ENCODE data around the gene SLC35E2B.
A peak's percentile ranks its signal among the peaks of the same experiment; 100 is the strongest.
"Not testable (repeated sequence)": the region's sequence is repeated elsewhere in the genome, so short reads cannot be mapped to it uniquely, and the experiment has no call there.

The SLC35E2B gene

DNA sequence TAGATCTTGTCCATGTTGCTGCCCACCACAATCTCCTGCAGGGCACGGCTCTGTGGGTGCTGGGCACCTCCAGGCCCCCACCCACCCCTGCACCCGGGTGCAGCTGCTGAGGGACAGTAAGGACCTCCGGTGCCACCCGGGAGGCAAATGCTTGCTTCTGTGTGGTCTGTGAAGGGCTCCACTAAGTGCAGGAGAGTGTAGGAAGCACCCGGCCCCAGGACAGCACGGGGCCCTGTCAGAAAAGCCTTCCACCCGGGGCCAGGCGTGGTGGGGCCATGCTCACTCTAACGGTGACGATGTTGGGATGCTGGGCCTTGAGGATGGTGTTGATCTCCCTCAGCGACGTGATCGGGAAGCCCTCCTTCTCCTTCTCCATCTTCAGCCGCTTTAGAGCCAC, 55.1 kb downstream of the SLC35E2B start:
- DNase-seq = not testable (repeated sequence)

DNA sequence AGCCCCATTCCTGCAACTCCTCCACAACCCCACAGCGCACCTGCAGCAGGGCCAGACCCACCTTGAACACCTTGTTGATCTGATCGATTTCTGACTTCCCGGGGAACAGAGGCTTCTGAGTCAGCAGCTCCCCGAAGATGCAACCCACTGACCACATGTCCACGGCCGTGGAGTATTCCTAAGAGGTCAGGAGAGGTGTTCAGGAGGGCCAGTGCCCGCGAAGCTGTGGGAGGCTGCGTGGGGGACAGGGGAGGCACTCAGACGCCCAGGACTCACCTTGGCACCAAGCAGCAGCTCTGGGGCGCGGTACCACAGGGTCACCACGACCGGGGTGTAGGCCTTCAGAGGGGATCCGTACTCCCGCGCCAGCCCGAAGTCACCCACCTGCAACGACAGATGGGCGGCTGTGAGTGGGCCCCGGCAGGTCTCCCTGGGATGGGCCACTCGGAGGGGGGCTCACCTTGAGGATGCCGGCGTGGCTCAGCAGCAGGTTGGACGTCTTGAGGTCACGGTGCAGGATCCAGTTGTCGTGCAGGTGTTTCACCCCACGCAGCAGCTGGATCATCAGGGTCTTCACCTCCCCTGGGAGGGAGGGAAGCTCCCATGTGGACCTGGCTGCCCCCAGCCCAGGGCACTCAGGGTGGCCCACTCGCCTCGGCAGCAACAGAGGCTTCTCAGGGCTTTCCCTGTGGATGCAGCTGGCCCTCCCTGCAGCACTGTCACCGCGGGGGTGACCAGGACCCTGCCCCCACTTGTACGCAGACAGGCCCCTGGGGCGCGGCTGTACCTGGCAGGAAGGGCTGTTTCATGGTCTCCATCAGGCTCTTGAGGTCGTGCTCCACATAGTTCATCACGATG, 55.7 kb downstream of the SLC35E2B start:
- not testable (repeated sequence) for DNase-seq

DNA sequence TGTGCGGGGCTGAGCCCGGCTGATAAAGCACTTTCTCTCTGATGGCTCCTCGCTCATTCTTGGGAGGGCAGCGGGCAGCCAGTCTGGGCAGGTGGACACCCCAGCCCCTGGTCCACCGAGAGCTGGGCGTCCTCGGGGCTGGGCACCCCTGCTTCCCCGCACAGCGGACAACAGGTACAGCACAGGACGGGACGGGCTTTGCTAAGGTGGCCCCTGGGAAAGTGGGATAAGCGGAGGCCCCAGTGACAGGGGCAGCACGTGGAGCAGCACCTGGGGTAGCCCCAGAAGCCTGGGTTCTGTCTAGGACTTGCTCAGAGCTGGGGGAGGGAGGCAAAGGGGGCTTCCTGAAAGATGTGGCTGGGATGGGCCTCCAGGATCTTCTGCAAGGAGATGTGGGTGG, 58.0 kb downstream of the SLC35E2B start:
- DNase-seq = not testable (repeated sequence)

DNA sequence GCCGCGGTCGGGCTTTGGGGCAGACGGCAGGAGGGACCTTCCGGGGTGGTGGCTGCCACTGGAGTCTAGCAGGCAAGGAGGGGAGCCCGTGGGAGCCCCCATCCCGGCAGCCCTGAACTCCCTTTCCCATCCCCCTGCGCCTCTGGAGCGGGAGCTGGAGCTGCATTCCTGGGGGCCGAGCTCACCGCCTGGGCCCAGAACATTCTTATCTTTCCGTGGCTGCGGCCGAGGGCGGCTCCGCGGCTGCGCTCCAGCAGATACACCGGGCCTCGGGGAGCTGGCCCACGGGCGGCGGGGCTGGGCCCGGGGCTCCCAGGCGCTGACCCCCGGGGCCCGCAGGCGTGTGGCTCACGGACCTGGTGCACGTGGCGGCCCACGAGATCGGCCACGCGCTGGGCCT, 59.2 kb downstream of the SLC35E2B start:
- DNase-seq = not testable (repeated sequence)

DNA sequence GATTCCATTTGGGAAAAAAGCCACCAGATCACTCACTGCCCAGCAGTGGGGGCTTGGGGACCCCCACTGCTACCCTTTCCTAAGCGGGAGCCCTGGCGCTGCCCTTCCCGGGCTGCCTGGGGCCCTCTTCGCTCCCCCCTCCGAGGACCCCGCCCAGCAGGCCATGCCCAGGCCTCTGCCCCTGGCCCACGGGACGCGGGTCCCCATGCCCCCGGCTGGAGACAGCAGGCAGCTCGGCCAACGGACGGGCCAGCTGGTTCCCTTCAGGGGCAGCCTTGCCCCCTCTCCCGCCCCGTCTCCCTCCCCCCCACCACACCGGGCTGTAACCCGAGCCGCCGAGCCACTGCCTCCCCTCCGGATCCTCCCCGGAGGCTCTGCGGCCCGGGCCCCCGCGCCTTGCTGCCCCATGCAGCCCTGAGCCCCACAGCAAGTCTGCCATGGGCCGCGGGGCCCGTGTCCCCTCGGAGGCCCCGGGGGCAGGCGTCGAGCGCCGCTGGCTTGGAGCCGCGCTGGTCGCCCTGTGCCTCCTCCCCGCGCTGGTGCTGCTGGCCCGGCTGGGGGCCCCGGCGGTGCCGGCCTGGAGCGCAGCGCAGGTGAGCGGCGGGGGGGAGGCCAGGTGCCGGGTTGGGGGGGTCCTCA, 60.7 kb downstream of the SLC35E2B start, which contains the start of gene MMP23B:
Gene MMP23B, plus strand, starts transcription at position 392 of the 639 bp plus-strand sequence. Its CDS starts 46 bp downstream, at position 438.
- DNase-seq = no peak

DNA sequence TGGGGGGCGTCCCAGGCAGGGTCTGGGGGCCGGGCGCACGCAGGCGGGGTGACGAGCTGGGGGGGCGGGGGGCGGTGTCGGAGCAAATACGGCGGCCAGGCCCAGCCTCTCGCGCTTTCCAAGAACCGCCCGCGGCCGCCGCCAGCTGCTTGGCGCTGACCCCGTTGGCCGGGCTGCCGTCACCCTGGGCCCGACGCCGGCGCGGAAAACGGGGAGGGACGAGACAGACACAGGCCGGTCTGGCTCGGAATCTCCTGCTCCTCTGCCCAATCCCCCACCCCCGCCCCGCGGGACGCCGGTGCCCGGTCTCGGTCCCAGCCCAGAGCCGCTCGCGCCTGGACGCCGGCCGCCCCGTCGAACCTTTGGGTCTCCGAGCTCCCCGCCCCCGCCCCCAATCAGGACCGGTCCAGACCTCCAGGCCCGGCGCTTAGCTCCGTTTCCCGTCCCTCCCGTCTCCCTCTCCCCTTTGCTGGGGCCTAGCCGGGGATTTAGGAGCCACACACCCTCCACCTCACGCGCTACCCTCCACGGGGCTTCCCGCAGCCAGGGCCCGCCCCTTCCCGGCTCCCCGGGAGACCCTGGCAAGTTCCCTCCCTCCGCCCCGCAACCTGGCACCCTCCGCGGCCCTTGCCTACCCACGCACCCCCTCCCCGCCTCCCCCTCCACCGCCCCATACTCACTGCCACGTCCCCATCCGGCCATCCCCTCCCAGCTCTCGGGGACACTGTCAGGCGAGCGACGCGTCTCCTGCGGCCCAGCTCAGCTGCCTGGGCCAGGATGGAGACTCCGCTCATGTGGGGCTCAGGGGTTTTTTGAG, 61.4 kb downstream of the SLC35E2B start:
- DNase-seq = no peak

DNA sequence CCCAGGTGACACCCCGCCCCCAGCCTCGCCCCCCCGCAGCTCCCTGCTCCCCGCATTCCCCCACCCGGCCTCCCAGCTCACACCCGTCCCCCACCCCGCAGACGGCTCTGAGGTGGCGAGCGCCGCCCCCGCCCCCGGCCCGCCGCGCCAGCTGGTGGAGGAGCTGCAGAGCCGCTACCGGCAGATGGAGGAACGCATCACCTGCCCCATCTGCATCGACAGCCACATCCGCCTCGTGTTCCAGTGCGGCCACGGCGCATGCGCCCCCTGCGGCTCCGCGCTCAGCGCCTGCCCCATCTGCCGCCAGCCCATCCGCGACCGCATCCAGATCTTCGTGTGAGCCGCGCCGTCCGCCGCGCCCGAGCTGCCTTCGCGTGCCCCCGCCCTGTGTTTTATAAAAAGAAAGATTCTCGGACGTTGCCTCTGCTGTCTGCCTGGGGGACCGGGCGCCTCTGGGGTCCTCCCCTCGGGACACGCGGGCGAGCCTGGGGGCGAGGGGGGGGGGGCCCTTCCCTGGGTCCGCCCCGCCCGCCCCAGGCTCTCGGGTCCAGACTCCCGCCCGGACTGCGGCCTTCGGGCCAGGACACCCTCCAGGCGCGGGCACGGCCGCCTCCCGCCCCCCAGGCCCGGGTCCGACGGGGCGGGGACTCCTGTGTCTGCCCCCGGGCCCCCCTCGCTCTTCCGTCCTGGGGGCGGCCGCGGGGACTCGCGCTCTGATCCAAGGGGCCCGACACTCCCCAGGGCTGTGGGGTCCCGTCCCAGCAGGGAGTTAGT, 62.2 kb downstream of the SLC35E2B start:
- DNase-seq = peak; percentile 18 to 65

DNA sequence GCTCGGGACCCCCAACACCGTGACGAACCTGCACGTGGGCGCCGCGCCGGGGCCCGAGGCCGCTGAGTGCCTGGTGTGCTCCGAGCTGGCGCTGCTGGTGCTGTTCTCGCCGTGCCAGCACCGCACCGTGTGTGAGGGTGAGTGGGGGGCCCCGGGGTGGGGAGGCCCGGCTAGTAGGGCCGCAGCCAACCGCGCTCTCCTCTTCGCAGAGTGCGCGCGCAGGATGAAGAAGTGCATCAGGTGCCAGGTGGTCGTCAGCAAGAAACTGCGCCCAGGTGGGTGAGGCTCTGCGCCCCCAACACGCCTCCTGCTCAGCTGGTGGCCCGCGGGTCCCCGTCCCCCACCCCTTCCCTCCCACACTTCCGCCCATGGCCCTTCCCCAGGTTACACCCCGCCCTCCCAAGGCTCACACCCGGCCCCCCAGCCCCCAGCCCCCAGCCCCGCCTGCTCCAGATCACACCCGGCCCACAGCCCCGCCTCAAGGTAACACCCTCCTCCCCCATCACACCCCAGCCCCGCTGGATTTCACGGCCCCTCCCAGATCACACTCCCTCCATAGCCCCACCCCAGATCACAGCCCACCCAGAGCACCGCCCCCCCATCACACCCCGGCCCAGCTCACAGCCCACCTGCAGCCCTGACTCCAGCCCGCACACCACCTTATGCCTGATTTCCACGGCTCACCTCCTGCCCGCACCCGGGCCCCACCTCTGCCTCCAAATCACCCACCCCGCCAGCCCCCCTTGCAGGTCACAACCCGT, 63.0 kb downstream of the SLC35E2B start:
- DNase-seq = no peak

DNA sequence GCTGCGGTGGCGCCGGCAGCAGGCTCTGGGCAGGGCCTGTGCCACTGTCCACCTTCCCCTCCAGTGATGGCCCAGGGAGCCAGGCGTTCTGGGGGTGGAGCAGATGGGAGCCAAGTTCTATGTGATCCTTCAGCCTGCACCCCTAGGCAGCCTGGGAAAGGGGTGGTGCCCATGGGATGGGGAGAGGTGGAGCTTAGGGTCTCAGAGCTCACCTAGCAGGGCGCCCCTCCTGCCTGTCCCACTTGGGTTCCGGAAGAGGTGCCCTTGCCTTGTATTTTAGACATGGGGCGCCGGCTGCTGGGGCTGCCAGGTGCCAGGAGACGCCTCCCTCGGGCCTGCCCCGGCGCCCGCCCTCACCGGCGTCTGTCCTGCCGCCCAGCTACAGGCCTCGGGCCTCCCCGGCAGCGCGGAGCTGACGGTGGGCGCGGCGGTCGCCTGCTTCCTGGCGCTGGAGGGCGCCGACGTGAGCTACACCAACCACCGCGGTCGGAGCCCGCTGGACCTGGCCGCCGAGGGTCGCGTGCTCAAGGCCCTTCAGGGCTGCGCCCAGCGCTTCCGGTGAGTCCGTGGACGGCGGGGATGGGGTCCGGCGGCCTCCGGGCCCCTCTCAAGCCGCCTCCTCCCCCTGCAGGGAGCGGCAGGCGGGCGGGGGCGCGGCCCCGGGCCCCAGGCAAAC, 63.7 kb downstream of the SLC35E2B start:
- DNase-seq = no peak

DNA sequence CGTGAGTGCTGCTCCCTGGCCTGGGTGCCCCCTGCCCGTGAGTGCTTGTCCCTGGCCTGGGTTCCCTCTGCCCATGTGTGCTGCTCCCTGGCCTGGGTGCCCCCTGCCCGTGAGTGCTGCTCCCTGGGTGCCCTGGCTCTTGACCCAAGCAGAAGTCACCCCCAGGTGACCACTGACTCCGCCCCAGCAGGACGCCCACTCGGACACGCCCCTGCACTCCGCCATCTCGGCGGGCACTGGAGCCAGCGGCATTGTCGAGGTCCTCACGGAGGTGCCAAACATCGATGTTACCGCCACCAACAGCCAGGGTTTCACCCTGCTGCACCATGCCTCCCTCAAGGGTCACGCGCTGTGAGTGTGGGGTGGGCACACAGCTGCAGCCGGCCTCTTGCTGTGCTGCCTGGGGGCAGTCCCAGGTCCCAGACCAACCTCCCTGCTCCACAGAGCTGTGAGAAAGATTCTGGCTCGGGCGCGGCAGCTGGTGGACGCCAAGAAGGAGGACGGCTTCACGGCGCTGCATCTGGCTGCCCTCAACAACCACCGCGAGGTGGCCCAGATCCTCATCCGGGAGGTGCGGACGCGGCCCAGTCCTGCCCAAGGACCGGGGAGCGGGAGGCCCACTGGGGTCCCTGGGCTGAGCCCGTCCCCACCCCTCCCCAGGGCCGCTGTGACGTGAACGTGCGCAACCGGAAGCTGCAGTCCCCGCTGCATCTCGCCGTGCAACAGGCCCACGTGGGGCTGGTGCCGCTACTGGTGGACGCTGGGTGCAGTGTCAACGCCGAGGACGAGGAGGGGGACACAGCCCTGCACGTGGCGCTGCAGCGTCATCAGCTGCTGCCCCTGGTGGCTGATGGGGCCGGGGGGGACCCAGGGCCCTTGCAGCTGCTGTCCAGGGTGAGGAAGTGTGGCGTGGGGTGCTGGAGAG, 64.5 kb downstream of the SLC35E2B start:
- DNase-seq = no peak

DNA sequence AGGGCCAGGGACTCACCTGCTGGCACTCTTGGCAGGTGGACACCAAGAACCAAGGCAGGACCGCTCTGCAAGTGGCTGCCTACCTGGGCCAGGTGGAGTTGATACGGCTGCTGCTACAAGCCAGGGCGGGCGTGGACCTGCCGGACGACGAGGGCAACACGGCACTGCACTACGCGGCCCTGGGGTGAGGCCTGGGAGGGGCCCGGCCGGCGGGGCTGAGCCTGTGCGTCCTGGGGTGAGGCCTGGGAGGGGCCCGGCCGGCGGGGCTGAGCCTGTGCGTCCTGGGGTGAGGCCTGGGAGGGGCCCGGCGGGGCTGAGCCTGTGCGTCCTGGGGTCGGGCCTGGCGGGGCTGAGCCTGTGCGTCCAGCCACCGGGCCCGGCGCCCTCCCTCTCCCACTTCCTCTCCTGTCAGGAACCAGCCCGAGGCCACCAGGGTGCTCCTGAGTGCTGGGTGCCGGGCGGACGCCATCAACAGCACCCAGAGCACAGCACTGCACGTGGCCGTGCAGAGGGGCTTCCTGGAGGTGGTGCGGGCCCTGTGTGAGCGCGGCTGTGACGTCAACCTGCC, 65.2 kb downstream of the SLC35E2B start:
- no peak for DNase-seq

DNA sequence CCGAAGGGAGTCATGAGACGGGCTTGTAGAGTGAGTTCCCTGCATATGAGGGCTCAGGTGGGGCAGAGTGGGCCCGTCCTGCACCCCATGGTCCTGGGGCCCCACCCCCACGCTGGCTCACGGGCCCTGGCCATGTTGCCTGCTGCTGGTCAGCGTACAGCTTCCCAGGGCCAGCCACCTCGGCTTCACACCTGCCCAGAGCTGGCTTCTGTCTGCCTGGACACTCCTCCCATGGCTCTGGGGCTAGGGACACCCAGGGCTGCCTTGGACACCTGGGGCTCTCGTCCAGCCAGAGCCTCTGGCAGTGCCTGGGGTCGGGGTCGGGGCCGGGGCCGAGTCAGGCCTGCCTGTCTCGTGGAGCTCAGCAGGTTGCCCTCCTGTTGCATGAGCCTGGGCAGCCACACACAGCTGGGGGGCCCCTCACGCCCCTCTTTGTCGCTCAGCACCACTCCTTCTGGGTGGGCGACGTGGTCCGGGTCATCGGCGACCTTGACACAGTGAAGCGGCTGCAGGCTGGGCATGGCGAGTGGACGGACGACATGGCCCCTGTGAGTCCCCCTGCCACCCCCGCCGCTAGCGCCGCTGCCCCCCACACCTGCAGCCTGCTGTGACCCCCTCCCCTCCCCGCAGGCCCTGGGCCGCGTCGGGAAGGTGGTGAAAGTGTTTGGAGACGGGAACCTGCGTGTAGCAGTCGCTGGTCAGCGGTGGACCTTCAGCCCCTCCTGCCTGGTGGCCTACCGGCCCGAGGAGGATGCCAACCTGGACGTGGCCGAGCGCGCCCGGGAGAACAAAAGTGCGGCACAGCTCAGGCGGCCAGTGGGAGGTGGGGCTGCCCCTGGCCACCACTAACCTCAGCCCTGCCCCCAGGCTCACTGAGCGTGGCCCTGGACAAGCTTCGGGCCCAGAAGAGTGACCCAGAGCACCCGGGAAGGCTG, 66.1 kb downstream of the SLC35E2B start:
- DNase-seq = no peak

DNA sequence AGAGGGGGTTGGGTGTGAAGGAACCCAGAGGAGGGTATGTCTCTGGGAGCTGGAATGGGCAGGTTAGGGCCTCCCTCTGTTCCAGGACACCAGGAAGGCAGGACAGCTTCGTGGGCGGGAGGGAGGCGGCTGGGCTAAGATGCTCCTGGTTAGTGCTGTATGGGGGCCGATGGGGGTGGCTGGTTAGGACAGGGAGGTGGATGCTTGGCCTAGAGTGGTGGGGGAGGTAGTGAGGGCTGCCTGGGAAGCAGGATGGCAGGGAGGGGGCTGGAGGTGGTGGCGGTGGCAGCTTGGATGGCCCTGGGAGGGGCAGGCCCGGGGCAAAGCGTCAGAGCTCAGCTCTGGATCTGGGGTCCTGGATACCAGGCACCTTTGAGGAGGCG, 66.8 kb downstream of the SLC35E2B start:
- no peak for DNase-seq

DNA sequence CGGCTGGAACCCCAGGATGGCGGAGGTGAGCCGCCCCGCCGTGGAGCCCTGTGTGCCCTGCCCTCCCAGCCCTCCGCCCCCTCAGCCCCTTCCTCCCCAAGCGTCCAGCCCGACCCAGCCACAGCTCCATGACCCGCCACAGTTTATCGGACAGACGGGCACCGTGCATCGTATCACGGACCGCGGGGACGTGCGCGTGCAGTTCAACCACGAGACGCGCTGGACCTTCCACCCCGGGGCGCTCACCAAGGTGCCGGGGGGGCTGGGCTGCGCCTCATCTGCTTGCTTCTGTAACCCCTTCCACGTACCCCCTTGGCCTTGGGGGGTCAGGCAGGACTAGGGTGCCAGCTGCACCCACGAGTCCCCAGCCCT, 67.2 kb downstream of the SLC35E2B start:
- DNase-seq = no peak

DNA sequence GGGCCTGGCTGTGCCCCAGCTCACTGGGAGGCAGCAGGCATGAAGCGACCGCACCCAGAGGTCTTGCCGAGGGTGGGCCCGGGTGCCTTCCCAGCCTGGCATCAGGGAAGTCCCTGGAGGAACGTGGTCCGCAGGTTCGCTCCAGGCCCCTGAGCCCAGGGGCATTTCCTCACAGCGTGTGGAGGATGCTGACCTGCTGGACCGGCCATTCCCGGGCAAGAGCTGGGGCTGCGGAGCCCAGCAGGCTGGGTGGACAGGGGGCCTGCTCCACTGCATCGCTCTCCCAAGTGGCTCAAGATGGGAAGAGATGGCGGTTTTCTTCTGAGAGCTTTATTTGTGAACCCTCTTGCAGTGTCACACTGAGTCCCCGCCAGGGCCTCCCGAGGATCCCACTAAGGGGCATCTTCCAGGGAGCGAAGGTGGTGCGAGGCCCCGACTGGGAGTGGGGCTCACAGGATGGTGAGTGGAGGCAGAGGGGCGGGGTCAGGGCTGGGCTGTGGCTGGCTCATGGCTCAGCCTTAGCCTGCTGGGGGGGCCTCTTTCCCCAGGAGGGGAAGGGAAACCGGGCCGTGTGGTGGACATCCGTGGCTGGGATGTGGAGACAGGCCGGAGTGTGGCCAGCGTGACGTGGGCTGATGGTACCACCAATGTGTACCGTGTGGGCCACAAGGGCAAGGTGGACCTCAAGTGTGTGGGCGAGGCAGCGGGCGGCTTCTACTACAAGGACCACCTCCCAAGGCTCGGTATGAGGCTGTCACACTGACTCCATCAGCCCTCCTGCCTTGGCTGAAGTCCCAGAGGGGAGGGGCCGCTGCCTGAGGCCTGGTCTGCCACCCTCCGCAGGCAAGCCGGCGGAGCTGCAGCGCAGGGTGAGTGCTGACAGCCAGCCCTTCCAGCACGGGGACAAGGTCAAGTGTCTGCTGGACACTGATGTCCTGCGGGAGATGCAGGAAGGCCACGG, 67.9 kb downstream of the SLC35E2B start:
- DNase-seq = no peak

DNA sequence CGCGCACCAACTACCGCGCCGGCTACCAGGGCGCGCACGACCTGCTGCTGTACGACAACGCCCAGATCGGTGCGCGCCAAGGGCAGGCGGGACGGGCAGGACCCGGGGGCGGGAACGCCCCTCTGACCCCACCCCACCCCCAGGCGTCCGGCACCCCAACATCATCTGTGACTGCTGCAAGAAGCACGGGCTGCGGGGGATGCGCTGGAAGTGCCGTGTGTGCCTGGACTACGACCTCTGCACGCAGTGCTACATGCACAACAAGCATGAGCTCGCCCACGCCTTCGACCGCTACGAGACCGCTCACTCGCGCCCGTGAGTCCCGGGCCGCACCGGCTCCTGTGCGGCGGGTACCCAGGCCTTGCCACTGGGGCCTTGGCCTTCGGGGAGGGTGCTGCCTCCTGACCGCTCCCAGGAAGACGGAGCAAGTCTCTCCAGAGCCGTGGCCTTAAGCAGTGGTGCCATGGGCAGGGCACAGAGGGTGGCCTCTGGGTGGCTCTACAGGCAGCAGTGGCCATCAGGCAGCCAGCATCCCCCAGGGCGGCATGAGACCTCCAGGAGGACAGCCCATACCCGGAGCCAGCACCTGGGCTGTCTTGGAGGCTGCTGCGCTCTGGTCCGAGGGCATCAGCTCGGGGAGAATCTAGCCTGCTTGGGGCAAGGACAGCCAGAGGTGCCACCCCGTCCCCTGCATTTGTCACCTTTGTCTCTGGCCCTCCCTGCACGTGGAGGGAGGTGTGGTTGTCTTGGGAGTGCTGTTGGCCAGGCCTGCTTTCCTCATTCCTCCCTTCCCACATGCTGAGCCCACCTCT, 68.8 kb downstream of the SLC35E2B start:
- no peak for DNase-seq

Measured in bone marrow (tissue), 2 donors.